PC-9 (cell line): ENCODE results near the gene TRIM3. TPM values are rescaled to one million over a fixed set of nuclear protein-coding genes. Genes with fewer than 3 reads are reported as not detected.

Experiments
- BruUV-seq: library from RNA; stranded (reverse); fragments of 400-500 nt; replicated peaks from 2 replicates; lab custom pipeline; 2021; lab: Mats Ljungman, UMichigan
- CTCF ChIA-PET: fragments of 300-600 bp; sonication (Branson Sonifier 250); formaldehyde crosslinking; loops from one replicate; lab custom pipeline; 2022; ENCODE audit warnings: antibody characterized with exemption; lab: Charles Lee
- POLR2A ChIA-PET: fragments of 300-600 bp; sonication (Branson Sonifier 250); formaldehyde crosslinking; loops from one replicate; lab custom pipeline; 2022; ENCODE audit warnings: antibody characterized with exemption; ENCODE audit not compliant: unreplicated experiment; lab: Charles Lee
- DNase-seq, 2 experiments: peaks; one replicate each; pipeline versions ENCODE4 v3.0.0 to v3.0.0-alpha.2; 2015 to 2022; ENCODE audit warnings: mixed read lengths in 1 of 2
- H2AFZ ChIP-seq: fragments of 200-600 bp; sonication (generic); 2 replicates; pipeline ENCODE4 v1.8.1; 2017; ENCODE audit warnings: antibody characterized with exemption
- H3F3A ChIP-seq: fragments of 200-600 bp; sonication (generic); 2 replicates; pipeline ENCODE4 v1.8.1; 2017; ENCODE audit warnings: antibody characterized with exemption, mild to moderate bottlenecking, low read depth; ENCODE audit not compliant: insufficient read depth
- H3K27ac ChIP-seq: fragments of 200-600 bp; sonication (generic); 2 replicates; pipeline ENCODE4 v1.6.1; 2016; ENCODE audit warnings: mixed run types
- H3K27me3 ChIP-seq: fragments of 200-600 bp; sonication (generic); 2 replicates; pipeline ENCODE4 v1.6.1; 2016; ENCODE audit warnings: low read depth, mixed run types; ENCODE audit not compliant: insufficient read depth
- H3K36me3 ChIP-seq: fragments of 200-600 bp; sonication (generic); 2 replicates; pipeline ENCODE4 v1.6.1; 2016; ENCODE audit warnings: low read depth, mixed run types
- H3K4me1 ChIP-seq: fragments of 200-600 bp; sonication (generic); replicated peaks from 2 replicates; pipeline ENCODE4 v1.6.1; 2016; ENCODE audit warnings: mixed run types; ENCODE audit not compliant: insufficient read depth
- H3K4me2 ChIP-seq: fragments of 200-600 bp; sonication (generic); 2 replicates; pipeline ENCODE4 v1.6.1; 2017; ENCODE audit warnings: mixed run types
- H3K4me3 ChIP-seq: fragments of 200-600 bp; sonication (generic); 2 replicates; pipeline ENCODE4 v1.6.1; 2016; ENCODE audit warnings: mixed run types
- H3K79me2 ChIP-seq: fragments of 200-600 bp; sonication (generic); 2 replicates; pipeline ENCODE4 v1.6.1; 2017; ENCODE audit warnings: low read depth, mixed run types
- H3K9me2 ChIP-seq: fragments of 200-600 bp; sonication (generic); 2 replicates; pipeline ENCODE4 v1.8.1; 2017; ENCODE audit warnings: mild to moderate bottlenecking; ENCODE audit not compliant: insufficient read depth
- H3K9me3 ChIP-seq: fragments of 200-600 bp; sonication (generic); 2 replicates; pipeline ENCODE4 v1.8.1; 2016; ENCODE audit warnings: low read depth; ENCODE audit not compliant: insufficient read depth
- H4K20me1 ChIP-seq: fragments of 200-600 bp; sonication (generic); 2 replicates; pipeline ENCODE4 v1.8.1; 2017; ENCODE audit not compliant: insufficient read depth
- CTCF ChIP-seq: fragments of 200-600 bp; sonication (generic); conservative IDR thresholded peaks from 2 replicates; pipeline ENCODE4 v1.6.1; 2017; ENCODE audit warnings: mixed run types, antibody characterized with exemption, mild to moderate bottlenecking, moderate library complexity
- EZH2 ChIP-seq: fragments of 200-600 bp; sonication (generic); IDR thresholded peaks from 2 replicates; pipeline ENCODE4 v1.8.0; 2017; ENCODE audit warnings: antibody characterized with exemption, low read depth
- intact Hi-C: fragments of 100-400 bp; cut with micrococcal nuclease; formaldehyde crosslinking; loops from one replicate; pipeline ENCODE4 v1.10.0; 2022; ENCODE audit not compliant: unreplicated experiment
- total RNA-seq: library from RNA; stranded (reverse); gene quantifications from 2 replicates; pipeline ENCODE4 v1.2.3, GENCODE V29; 2021

The TRIM3 gene
- total RNA-seq, 1 experiment from 2014 or later: 9.0 TPM

DNA sequence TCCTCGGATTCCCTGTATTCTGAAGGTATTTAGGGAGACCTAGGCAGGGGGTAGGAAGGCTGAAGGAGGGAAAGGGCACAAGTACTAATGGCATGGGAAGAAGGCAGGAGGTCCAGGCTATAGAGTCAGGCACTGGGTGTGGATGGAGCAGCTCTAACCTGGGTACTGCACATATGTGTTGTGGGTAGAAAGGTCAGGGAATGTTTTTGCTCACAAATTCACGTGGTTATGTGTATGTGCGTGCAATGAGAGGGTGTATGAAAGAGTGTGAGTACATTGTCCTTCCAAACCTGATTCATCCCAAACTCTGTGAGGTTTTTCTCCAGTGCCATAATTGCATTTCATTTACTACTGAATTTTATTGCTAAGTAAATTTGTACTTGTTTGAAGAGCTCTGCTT is 46.5 kb upstream of the TRIM3 start:
- no peaks in the 10 kb centered on the region for H3K9me3 ChIP-seq
- DNase-seq: no peak
- H4K20me1 ChIP-seq: no peaks in the 10 kb centered on the region
- no peaks in the 10 kb centered on the region for H3K36me3 ChIP-seq
- no peak overlapping the region for H3K4me2 ChIP-seq
- intact Hi-C loops: no loop called here
- TF ChIP-seq EZH2 (no peak), CTCF (no peak)
- H3K27me3 ChIP-seq: no peaks in the 10 kb centered on the region
- no TSS peak for BruUV-seq
- ChIA-PET POLR2A (no interaction called here), CTCF (no interaction called here)
- H3K4me3 ChIP-seq: no peak overlapping the region
- peaks cover 4% of the 10 kb centered on the region; the same call in 1 of the 2 replicates for H3F3A ChIP-seq
- H3K27ac ChIP-seq: no peak overlapping the region
- H3K79me2 ChIP-seq: no peaks in the 10 kb centered on the region
- H3K9me2 ChIP-seq: no peaks in the 10 kb centered on the region
- no peak overlapping the region for H2AFZ ChIP-seq
- H3K4me1 ChIP-seq: peaks cover 6% of the 10 kb centered on the region

- no TSS peak for BruUV-seq
- POLR2A ChIA-PET: no interaction called here
Measured at GRCh38 chr11:6516865-6517264, 43.1 kb upstream of the TRIM3 start.

DNA sequence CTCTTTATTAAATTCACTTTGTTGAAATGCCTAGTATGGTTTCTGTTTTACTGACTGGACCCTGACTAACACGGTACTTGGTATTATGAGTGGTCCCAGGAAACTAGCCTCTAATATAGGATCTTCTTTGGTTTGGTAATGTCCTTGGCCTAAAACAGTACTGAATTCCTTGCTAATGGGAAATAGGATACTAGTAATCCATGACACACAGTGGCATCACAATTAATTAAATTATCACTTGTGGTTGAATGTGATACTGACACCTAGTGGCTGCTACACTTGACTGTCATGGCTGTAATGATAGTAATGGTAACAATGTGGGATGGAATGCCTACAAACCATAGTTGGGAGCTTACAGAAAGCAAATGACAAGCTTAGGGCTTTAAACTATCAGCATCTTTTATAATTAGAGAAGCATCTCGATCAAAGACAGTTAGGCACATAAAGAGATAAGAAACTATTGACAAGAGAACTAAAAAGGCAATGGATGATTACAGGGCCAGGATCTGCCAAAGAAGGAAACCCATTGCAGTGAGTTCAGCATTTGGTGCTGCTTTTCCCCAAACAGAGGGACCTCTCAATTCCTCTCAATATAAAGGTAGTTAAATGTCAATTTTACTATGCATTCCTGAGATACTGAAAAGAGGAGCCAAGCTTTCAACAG is 32.0 kb upstream of the TRIM3 start:
- BruUV-seq: no TSS peak
- Histone ChIP-seq H3K4me1 (no peaks in the 10 kb centered on the region), H3K27ac (no peak overlapping the region), H3K27me3 (no peaks in the 10 kb centered on the region), H3F3A (no peaks in the 10 kb centered on the region), H4K20me1 (no peaks in the 10 kb centered on the region), H3K36me3 (no peaks in the 10 kb centered on the region), H3K79me2 (no peaks in the 10 kb centered on the region), H3K9me3 (no peaks in the 10 kb centered on the region), H3K4me3 (no peak overlapping the region), H3K9me2 (no peaks in the 10 kb centered on the region), H2AFZ (no peak overlapping the region), H3K4me2 (no peak overlapping the region)
- peak; percentile 72 for TF ChIP-seq CTCF
- TF ChIP-seq EZH2: no peak
- intact Hi-C loops: loop anchor here (1.0 kb wide), 1 partner anchor 126 kb away; no protein-coding TSS in a partner anchor
- ChIA-PET CTCF (interaction anchor here (0.9 to 2.3 kb wide), 3 partner anchors 13 to 132 kb away, joined by 3 to 14 read pairs (median 3); no protein-coding TSS in a partner anchor), POLR2A (no interaction called here)
- DNase-seq: peak in 1 of 2 experiments; percentile 37

More at GRCh38 chr11:6516865-6517264, 43.1 kb upstream of the TRIM3 start:
- Histone ChIP-seq H3K79me2 (no peaks in the 10 kb centered on the region), H3K4me3 (no peak overlapping the region), H3K9me2 (no peaks in the 10 kb centered on the region), H3K27me3 (no peaks in the 10 kb centered on the region), H3K36me3 (no peaks in the 10 kb centered on the region), H2AFZ (no peak overlapping the region), H3K4me2 (no peak overlapping the region), H3K27ac (no peak overlapping the region), H3K4me1 (no peaks in the 10 kb centered on the region), H4K20me1 (no peaks in the 10 kb centered on the region), H3K9me3 (no peaks in the 10 kb centered on the region), H3F3A (no peaks in the 10 kb centered on the region)
- intact Hi-C loops: no loop called here
- TF ChIP-seq CTCF (no peak), EZH2 (no peak)
- DNase-seq: no peak
- CTCF ChIA-PET: no interaction called here
